DMS 273 (cell line): ENCODE data around the gene NDUFB6.
"Not testable (repeated sequence)": the region's sequence is repeated elsewhere in the genome, so short reads cannot be mapped to it uniquely, and the experiment has no call there.

Source experiments
- DNase-seq: peaks from one replicate; lab custom pipeline; 2025; ENCODE audit not compliant: unreplicated experiment; lab: John Stamatoyannopoulos, UW

The NDUFB6 gene

GRCh38 chr9:32572900-32573523, at the start of gene NDUFB6:
Gene NDUFB6 (minus strand): TSS chr9:32573159. CDS start chr9:32573060, 99 bp downstream.
- DNase-seq = peak; percentile 98

- DNase-seq = no peak
Measured at GRCh38 chr9:32618261-32618660, 45.3 kb upstream of the NDUFB6 start.

- DNase-seq = no peak
Measured at GRCh38 chr9:32606811-32607210, 33.9 kb upstream of the NDUFB6 start.

- DNase-seq = no peak
Measured at GRCh38 chr9:32603914-32604852, 31.2 kb upstream of the NDUFB6 start.

GRCh38 chr9:32599021-32599420, 26.1 kb upstream of the NDUFB6 start:
- not testable (repeated sequence) for DNase-seq

- no peak for DNase-seq
Measured at GRCh38 chr9:32596936-32597335, 24.0 kb upstream of the NDUFB6 start.

- no peak for DNase-seq
Measured at GRCh38 chr9:32596096-32596865, 23.3 kb upstream of the NDUFB6 start.

GRCh38 chr9:32590898-32591297, 17.9 kb upstream of the NDUFB6 start:
- DNase-seq = no peak

GRCh38 chr9:32590476-32590875, 17.5 kb upstream of the NDUFB6 start:
- DNase-seq = no peak

GRCh38 chr9:32589083-32589723, 16.2 kb upstream of the NDUFB6 start:
- DNase-seq = peak; percentile 63

GRCh38 chr9:32587901-32588300, 14.9 kb upstream of the NDUFB6 start:
- no peak for DNase-seq

- no peak for DNase-seq
Measured at GRCh38 chr9:32584784-32585183, 11.8 kb upstream of the NDUFB6 start.

GRCh38 chr9:32581512-32582143, 8.7 kb upstream of the NDUFB6 start:
- DNase-seq = peak; percentile 70

GRCh38 chr9:32580631-32581300, 7.8 kb upstream of the NDUFB6 start:
- no peak for DNase-seq

GRCh38 chr9:32579706-32580331, 6.9 kb upstream of the NDUFB6 start:
- DNase-seq = peak; percentile 76

- no peak for DNase-seq
Measured at GRCh38 chr9:32578976-32579375, 6.0 kb upstream of the NDUFB6 start.

- no peak for DNase-seq
Measured at GRCh38 chr9:32577316-32577715, 4.4 kb upstream of the NDUFB6 start.

- no peak for DNase-seq
Measured at GRCh38 chr9:32574858-32575257, 1.9 kb upstream of the NDUFB6 start.

- DNase-seq = no peak
Measured at GRCh38 chr9:32573821-32574220, 862 bp upstream of the NDUFB6 start.
